ENCODE data around the gene MRS2. TPM values are rescaled to one million over a fixed set of nuclear protein-coding genes. Genes with fewer than 3 reads are reported as not detected.

MRS2 gene
- total RNA-seq, 1 experiment from 2014 or later, result 24.4 TPM

Other genes with a start within 250 kb of the MRS2 start
- under 0.01 TPM in 1 of 2 replicates, not detected in the other for gene DCDC2, start 44.9 kb upstream of the MRS2 start, total RNA-seq (2014; rRNA removed; shearing (Covaris generic))
- not detected in 2 replicates for gene GPLD1, start 86.6 kb downstream of the MRS2 start, total RNA-seq (2014; rRNA removed; shearing (Covaris generic))
- under 0.01 and 0.68 TPM in 2 replicates for gene ALDH5A1, start 92.0 kb downstream of the MRS2 start, total RNA-seq (2014; rRNA removed; shearing (Covaris generic))
- gene KIAA0319, start 243.3 kb downstream of the MRS2 start, total RNA-seq (2014; rRNA removed; shearing (Covaris generic)), result not detected in 2 replicates

All from RPMI7951 (cell line).